ENCODE measurements around the gene FOXN4. TPM values are rescaled to one million over a fixed set of nuclear protein-coding genes. Genes with fewer than 3 reads are reported as not detected.

FOXN4 gene
- total RNA-seq, 1 experiment from 2014 or later, result 0.37 TPM

DNA sequence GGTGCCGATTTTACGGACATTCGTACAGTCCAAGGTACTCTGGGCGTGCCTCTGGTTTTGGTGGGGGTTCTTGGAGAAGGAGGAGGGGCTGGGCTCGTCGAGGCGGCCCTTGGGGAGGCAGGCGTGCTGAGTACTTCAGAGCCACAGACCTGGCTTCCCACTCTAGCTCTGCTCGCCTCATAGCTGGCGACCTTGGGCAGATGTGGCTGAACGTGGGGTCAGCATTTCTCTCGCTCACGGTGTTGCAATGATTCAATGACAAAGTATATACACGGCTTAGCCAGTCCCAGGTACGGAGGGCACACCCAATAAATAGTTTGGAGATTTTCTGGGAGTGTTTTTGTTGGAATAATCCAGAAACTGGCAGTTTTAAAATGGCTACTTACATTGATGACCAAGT, 75.1 kb downstream of the FOXN4 start (continued):
- TF ChIP-seq, protein P1, sequence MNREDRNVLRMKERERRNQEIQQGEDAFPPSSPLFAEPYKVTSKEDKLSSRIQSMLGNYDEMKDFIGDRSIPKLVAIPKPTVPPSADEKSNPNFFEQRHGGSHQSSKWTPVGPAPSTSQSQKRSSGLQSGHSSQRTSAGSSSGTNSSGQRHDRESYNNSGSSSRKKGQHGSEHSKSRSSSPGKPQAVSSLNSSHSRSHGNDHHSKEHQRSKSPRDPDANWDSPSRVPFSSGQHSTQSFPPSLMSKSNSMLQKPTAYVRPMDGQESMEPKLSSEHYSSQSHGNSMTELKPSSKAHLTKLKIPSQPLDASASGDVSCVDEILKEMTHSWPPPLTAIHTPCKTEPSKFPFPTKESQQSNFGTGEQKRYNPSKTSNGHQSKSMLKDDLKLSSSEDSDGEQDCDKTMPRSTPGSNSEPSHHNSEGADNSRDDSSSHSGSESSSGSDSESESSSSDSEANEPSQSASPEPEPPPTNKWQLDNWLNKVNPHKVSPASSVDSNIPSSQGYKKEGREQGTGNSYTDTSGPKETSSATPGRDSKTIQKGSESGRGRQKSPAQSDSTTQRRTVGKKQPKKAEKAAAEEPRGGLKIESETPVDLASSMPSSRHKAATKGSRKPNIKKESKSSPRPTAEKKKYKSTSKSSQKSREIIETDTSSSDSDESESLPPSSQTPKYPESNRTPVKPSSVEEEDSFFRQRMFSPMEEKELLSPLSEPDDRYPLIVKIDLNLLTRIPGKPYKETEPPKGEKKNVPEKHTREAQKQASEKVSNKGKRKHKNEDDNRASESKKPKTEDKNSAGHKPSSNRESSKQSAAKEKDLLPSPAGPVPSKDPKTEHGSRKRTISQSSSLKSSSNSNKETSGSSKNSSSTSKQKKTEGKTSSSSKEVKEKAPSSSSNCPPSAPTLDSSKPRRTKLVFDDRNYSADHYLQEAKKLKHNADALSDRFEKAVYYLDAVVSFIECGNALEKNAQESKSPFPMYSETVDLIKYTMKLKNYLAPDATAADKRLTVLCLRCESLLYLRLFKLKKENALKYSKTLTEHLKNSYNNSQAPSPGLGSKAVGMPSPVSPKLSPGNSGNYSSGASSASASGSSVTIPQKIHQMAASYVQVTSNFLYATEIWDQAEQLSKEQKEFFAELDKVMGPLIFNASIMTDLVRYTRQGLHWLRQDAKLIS (CRISPR knock-in tag; IDR thresholded peaks at IDR 0.05; ENCODE audit: borderline replicate concordance), result no peak
- TF ChIP-seq, protein P2, sequence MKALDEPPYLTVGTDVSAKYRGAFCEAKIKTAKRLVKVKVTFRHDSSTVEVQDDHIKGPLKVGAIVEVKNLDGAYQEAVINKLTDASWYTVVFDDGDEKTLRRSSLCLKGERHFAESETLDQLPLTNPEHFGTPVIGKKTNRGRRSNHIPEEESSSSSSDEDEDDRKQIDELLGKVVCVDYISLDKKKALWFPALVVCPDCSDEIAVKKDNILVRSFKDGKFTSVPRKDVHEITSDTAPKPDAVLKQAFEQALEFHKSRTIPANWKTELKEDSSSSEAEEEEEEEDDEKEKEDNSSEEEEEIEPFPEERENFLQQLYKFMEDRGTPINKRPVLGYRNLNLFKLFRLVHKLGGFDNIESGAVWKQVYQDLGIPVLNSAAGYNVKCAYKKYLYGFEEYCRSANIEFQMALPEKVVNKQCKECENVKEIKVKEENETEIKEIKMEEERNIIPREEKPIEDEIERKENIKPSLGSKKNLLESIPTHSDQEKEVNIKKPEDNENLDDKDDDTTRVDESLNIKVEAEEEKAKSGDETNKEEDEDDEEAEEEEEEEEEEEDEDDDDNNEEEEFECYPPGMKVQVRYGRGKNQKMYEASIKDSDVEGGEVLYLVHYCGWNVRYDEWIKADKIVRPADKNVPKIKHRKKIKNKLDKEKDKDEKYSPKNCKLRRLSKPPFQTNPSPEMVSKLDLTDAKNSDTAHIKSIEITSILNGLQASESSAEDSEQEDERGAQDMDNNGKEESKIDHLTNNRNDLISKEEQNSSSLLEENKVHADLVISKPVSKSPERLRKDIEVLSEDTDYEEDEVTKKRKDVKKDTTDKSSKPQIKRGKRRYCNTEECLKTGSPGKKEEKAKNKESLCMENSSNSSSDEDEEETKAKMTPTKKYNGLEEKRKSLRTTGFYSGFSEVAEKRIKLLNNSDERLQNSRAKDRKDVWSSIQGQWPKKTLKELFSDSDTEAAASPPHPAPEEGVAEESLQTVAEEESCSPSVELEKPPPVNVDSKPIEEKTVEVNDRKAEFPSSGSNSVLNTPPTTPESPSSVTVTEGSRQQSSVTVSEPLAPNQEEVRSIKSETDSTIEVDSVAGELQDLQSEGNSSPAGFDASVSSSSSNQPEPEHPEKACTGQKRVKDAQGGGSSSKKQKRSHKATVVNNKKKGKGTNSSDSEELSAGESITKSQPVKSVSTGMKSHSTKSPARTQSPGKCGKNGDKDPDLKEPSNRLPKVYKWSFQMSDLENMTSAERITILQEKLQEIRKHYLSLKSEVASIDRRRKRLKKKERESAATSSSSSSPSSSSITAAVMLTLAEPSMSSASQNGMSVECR (CRISPR knock-in tag; IDR thresholded peaks at IDR 0.05; ENCODE audit: borderline replicate concordance), result no peak
- TF ChIP-seq ZNF121 (CRISPR knock-in tag; IDR thresholded peaks at IDR 0.05), result no peak
- TF ChIP-seq FOXP1 (CRISPR knock-in tag; IDR thresholded peaks at IDR 0.05; ENCODE audit: borderline replicate concordance), result no peak
- TF ChIP-seq, protein P3, sequence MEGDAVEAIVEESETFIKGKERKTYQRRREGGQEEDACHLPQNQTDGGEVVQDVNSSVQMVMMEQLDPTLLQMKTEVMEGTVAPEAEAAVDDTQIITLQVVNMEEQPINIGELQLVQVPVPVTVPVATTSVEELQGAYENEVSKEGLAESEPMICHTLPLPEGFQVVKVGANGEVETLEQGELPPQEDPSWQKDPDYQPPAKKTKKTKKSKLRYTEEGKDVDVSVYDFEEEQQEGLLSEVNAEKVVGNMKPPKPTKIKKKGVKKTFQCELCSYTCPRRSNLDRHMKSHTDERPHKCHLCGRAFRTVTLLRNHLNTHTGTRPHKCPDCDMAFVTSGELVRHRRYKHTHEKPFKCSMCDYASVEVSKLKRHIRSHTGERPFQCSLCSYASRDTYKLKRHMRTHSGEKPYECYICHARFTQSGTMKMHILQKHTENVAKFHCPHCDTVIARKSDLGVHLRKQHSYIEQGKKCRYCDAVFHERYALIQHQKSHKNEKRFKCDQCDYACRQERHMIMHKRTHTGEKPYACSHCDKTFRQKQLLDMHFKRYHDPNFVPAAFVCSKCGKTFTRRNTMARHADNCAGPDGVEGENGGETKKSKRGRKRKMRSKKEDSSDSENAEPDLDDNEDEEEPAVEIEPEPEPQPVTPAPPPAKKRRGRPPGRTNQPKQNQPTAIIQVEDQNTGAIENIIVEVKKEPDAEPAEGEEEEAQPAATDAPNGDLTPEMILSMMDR (IDR thresholded peaks at IDR 0.05), result no peak
- TF ChIP-seq FOXJ3 (CRISPR knock-in tag; IDR thresholded peaks at IDR 0.05; ENCODE audit: borderline replicate concordance), result no peak
- no peak for TF ChIP-seq TEAD4 (CRISPR knock-in tag; IDR thresholded peaks at IDR 0.05)
- TF ChIP-seq, protein P4, sequence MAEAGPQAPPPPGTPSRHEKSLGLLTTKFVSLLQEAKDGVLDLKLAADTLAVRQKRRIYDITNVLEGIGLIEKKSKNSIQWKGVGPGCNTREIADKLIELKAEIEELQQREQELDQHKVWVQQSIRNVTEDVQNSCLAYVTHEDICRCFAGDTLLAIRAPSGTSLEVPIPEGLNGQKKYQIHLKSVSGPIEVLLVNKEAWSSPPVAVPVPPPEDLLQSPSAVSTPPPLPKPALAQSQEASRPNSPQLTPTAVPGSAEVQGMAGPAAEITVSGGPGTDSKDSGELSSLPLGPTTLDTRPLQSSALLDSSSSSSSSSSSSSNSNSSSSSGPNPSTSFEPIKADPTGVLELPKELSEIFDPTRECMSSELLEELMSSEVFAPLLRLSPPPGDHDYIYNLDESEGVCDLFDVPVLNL (CRISPR knock-in tag; IDR thresholded peaks at IDR 0.05; ENCODE audit: borderline replicate concordance, low read depth), result no peak
- TF ChIP-seq, protein P5, sequence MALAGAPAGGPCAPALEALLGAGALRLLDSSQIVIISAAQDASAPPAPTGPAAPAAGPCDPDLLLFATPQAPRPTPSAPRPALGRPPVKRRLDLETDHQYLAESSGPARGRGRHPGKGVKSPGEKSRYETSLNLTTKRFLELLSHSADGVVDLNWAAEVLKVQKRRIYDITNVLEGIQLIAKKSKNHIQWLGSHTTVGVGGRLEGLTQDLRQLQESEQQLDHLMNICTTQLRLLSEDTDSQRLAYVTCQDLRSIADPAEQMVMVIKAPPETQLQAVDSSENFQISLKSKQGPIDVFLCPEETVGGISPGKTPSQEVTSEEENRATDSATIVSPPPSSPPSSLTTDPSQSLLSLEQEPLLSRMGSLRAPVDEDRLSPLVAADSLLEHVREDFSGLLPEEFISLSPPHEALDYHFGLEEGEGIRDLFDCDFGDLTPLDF (CRISPR knock-in tag; IDR thresholded peaks at IDR 0.05), result no peak
- TF ChIP-seq ZNF138 (CRISPR knock-in tag; conservative IDR thresholded peaks at IDR 0.05), result no peak
- TF ChIP-seq, protein P6, sequence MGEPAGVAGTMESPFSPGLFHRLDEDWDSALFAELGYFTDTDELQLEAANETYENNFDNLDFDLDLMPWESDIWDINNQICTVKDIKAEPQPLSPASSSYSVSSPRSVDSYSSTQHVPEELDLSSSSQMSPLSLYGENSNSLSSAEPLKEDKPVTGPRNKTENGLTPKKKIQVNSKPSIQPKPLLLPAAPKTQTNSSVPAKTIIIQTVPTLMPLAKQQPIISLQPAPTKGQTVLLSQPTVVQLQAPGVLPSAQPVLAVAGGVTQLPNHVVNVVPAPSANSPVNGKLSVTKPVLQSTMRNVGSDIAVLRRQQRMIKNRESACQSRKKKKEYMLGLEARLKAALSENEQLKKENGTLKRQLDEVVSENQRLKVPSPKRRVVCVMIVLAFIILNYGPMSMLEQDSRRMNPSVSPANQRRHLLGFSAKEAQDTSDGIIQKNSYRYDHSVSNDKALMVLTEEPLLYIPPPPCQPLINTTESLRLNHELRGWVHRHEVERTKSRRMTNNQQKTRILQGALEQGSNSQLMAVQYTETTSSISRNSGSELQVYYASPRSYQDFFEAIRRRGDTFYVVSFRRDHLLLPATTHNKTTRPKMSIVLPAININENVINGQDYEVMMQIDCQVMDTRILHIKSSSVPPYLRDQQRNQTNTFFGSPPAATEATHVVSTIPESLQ (CRISPR knock-in tag; IDR thresholded peaks at IDR 0.05), result no peak

All from WTC11 (cell line).